ENCODE results near the gene CEP170. TPM values are rescaled to one million over a fixed set of nuclear protein-coding genes. Genes with fewer than 3 reads are reported as not detected.

CEP170 gene
- total RNA-seq, 1 experiment from 2014 or later, result 55.2 TPM

DNA sequence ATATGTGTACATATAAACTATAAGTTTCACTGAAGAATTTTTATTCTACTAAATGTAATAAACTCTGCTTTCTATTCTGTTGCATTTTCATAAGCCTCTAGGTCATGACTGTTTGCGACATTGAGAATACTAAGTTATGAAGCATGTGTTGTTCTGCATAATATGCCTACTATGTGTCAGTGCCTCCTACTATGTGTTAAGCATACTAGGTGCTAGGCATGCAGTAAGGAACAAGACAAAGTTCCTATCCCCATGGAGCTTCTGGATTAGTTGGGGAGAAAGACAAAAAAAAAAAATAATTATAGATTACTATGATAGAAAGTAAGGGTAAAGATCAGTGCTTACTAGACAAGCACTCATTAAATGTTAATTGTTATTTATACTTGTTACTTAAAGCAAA is 2.1 kb upstream of the CEP170 start (continued):
- TF ChIP-seq, protein P1, sequence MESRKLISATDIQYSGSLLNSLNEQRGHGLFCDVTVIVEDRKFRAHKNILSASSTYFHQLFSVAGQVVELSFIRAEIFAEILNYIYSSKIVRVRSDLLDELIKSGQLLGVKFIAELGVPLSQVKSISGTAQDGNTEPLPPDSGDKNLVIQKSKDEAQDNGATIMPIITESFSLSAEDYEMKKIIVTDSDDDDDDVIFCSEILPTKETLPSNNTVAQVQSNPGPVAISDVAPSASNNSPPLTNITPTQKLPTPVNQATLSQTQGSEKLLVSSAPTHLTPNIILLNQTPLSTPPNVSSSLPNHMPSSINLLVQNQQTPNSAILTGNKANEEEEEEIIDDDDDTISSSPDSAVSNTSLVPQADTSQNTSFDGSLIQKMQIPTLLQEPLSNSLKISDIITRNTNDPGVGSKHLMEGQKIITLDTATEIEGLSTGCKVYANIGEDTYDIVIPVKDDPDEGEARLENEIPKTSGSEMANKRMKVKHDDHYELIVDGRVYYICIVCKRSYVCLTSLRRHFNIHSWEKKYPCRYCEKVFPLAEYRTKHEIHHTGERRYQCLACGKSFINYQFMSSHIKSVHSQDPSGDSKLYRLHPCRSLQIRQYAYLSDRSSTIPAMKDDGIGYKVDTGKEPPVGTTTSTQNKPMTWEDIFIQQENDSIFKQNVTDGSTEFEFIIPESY (IDR thresholded peaks at IDR 0.05; ENCODE audit: extremely low read depth, insufficient replicate concordance, low read length), result no peak
- TF ChIP-seq, protein P2, sequence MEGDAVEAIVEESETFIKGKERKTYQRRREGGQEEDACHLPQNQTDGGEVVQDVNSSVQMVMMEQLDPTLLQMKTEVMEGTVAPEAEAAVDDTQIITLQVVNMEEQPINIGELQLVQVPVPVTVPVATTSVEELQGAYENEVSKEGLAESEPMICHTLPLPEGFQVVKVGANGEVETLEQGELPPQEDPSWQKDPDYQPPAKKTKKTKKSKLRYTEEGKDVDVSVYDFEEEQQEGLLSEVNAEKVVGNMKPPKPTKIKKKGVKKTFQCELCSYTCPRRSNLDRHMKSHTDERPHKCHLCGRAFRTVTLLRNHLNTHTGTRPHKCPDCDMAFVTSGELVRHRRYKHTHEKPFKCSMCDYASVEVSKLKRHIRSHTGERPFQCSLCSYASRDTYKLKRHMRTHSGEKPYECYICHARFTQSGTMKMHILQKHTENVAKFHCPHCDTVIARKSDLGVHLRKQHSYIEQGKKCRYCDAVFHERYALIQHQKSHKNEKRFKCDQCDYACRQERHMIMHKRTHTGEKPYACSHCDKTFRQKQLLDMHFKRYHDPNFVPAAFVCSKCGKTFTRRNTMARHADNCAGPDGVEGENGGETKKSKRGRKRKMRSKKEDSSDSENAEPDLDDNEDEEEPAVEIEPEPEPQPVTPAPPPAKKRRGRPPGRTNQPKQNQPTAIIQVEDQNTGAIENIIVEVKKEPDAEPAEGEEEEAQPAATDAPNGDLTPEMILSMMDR (IDR thresholded peaks at IDR 0.05 in 2 of 3, conservative IDR thresholded peaks at IDR 0.05 in 1 of 3; ENCODE audit: borderline replicate concordance in 1 of 3, insufficient read depth in 1 of 3, low read depth in 2 of 3, low read length in 2 of 3), result no peak
- no peak for TF ChIP-seq EZH2 (IDR thresholded peaks at IDR 0.05)
- TF ChIP-seq SP1 (IDR thresholded peaks at IDR 0.05; ENCODE audit: low read depth), result no peak
- no peak for TF ChIP-seq SRF (IDR thresholded peaks at IDR 0.05; ENCODE audit: low read depth)
- no peak for TF ChIP-seq RAD21 (IDR thresholded peaks at IDR 0.05; ENCODE audit: low read depth)
- no peak for TF ChIP-seq YY1 (IDR thresholded peaks at IDR 0.05; ENCODE audit: extremely low read depth, insufficient replicate concordance, low read depth, low read length)
- TF ChIP-seq CBX3 (IDR thresholded peaks at IDR 0.05; ENCODE audit: low read depth), result no peak
- TF ChIP-seq ZFX (IDR thresholded peaks at IDR 0.05), result no peak
- no peak for TF ChIP-seq ELF1 (IDR thresholded peaks at IDR 0.05; ENCODE audit: borderline replicate concordance, low read depth)
- no peak for TF ChIP-seq EGR1 (IDR thresholded peaks at IDR 0.05; ENCODE audit: low read depth)
- TF ChIP-seq EZH2phosphoT487 (IDR thresholded peaks at IDR 0.05; ENCODE audit: borderline replicate concordance), result no peak
- TF ChIP-seq, protein P3, sequence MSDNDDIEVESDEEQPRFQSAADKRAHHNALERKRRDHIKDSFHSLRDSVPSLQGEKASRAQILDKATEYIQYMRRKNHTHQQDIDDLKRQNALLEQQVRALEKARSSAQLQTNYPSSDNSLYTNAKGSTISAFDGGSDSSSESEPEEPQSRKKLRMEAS (IDR thresholded peaks at IDR 0.05), result no peak
